ENCODE data around the gene TACC2.

DNA sequence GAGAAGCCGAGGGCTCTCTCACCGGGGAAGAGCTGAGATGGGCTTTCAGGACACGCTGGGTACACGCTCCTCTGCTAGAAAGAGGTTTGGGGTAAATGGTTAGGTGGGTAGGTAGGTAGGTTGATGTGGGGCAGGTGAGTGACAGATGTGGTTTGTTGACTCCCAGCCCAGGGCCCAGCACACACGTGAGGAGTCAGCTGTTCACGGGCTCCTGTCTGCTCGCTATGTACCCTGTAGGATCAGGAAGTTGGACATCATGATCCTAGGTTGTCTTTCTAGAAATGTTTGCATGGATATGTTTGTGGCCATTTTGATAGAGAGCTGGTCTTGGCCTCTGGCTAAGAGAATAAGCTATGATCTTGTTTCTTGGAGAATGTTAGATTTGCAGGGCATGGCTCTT is 109.0 kb downstream of the TACC2 start:
- no peak for TF ChIP-seq CTCF (IDR thresholded peaks at IDR 0.05)
- TF ChIP-seq EZH2 (IDR thresholded peaks at IDR 0.05; ENCODE audit: borderline replicate concordance, insufficient read depth, low read depth, low read length, poor library complexity, severe bottlenecking), result no peak

Data from B cell (primary cell).